Nephron (organoid): ENCODE results near the gene DEDD2.
A peak's percentile ranks its signal among the peaks of the same experiment; 100 is the strongest.

Experiments
- H3K27ac Mint-ChIP-seq, 3 experiments: 2 replicates each; pipeline ENCODE4 v1.8.0; 2020; ENCODE audit warnings: mixed read lengths in 3 of 3, mild to moderate bottlenecking in 2 of 3, moderate library complexity in 1 of 3
- H3K27me3 Mint-ChIP-seq: 2 replicates; pipeline ENCODE4 v1.8.0; 2021; ENCODE audit warnings: low read depth, mild to moderate bottlenecking, moderate library complexity, mixed read lengths
- H3K36me3 Mint-ChIP-seq: 2 replicates; pipeline ENCODE4 v1.8.0; 2020; ENCODE audit warnings: low read depth, mixed read lengths
- H3K4me1 Mint-ChIP-seq: 2 replicates; pipeline ENCODE4 v1.8.0; 2020; ENCODE audit warnings: mixed read lengths
- H3K4me3 Mint-ChIP-seq, 3 experiments: 2 replicates each; pipeline ENCODE4 v1.8.0; 2020; ENCODE audit warnings: mild to moderate bottlenecking in 3 of 3, mixed read lengths in 3 of 3, moderate library complexity in 2 of 3
- H3K9me3 Mint-ChIP-seq: 2 replicates; pipeline ENCODE4 v1.8.0; 2020; ENCODE audit warnings: mixed read lengths
- TF ChIP-seq, protein P1 (sequence below), 3 experiments: fragments of 200-600 bp; sonication (generic); IDR thresholded peaks; one replicate each; pipeline ENCODE4 v1.5.0; 2021; ENCODE audit warnings: antibody characterized with exemption in 3 of 3; ENCODE audit not compliant: unreplicated experiment in 3 of 3

DEDD2 gene

DNA sequence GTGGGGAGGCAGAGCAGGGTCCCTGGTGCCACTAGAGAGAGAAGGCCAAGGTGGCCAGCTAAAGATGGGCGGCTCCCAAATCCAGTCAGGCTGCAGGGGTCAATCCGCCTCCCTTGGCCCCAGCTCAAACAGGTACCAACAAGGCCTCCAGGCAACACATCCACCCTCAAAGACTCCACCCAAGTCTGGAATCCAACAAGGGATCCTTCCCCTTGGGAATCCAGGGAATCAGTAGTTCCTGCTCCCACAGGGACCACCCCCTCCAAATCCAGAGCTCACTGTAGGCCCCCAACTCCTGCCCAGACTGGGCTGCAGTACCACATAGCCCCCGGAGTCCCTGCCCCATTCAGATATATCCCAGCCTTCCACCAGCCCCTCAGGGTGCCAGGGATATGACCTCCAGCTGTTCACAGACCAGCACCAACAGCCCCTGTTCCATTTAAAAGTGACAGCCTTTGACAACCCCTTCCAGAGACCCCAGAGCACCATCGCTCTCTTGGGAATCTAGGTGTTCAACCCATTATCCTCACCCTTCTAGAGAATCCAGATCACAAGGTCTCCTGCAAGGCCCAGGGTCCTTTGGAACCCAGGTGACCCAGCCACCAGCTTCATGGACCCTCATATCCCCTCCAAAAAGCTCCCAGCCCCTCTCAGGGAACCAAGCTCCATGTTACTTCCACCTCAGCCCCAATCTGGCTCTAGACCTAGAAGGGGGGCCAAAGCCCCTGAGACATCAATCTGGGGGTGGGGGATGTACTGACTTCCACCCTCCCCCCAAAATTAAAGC lies 34.3 kb upstream of the DEDD2 start:
- Mint-ChIP-seq H3K4me3 (peak overlapping the region; percentile 99 to 100 (median 99)), H3K27ac (peak overlapping the region; percentile 98 to 100 (median 99)), H3K9me3 (no peaks in the 10 kb centered on the region), H3K27me3 (no peaks in the 10 kb centered on the region), H3K4me1 (peaks cover 19% of the 10 kb centered on the region), H3K36me3 (peaks cover 9% of the 10 kb centered on the region)
- TF ChIP-seq, protein P1, sequence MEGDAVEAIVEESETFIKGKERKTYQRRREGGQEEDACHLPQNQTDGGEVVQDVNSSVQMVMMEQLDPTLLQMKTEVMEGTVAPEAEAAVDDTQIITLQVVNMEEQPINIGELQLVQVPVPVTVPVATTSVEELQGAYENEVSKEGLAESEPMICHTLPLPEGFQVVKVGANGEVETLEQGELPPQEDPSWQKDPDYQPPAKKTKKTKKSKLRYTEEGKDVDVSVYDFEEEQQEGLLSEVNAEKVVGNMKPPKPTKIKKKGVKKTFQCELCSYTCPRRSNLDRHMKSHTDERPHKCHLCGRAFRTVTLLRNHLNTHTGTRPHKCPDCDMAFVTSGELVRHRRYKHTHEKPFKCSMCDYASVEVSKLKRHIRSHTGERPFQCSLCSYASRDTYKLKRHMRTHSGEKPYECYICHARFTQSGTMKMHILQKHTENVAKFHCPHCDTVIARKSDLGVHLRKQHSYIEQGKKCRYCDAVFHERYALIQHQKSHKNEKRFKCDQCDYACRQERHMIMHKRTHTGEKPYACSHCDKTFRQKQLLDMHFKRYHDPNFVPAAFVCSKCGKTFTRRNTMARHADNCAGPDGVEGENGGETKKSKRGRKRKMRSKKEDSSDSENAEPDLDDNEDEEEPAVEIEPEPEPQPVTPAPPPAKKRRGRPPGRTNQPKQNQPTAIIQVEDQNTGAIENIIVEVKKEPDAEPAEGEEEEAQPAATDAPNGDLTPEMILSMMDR (IDR thresholded peaks at IDR 0.05; ENCODE audit: unreplicated experiment in 3 of 3): no peak

DNA sequence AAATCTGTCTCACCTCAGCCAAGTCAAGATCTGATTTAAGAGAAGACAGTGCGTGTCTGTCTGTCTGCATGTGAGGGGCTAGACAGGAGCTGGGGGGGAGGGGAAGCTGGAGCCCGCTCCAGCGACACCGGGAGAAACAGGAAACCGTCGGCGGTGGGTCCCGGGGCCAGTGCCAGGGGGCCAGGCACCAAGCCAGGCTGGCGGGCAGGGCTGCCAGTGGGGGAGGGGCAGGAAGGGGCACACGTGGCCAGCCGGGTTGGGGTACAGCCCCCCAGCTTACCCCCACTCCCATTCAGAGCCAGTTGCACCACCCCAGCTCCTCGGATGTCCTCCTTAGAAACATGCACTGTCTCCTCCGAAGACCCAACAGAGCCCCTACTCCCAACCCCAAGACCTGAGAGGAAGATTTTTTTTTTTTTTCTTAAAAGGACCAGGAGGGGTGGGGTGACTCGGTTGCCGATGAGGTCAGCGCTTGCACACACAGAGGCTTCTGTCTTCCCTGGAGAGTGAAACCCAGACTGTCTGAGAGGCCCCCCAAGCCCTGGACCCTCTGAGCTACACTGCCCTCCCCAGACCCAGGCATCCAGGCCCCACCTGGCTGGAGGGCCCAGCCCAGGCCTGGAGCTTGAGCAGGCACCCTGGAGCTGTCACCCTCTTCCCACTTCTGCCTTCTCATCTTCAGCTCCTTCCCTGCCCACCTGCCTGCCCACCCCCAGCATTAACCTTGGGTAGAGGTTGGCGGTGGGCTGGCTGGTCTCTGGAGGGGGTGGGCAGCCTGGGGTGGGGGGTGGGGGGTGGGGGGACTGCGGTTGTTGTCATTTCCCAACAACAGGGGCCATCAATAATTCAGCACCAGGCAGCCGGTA lies 33.4 kb upstream of the DEDD2 start:
- Mint-ChIP-seq H3K36me3 (peaks cover 9% of the 10 kb centered on the region), H3K4me3 (peak overlapping the region; percentile 48 to 77 (median 74)), H3K9me3 (no peaks in the 10 kb centered on the region), H3K4me1 (peaks cover 22% of the 10 kb centered on the region), H3K27me3 (no peaks in the 10 kb centered on the region), H3K27ac (peak overlapping the region; percentile 35 to 60 (median 55))
- TF ChIP-seq, protein P1 (IDR thresholded peaks at IDR 0.05; ENCODE audit: unreplicated experiment in 3 of 3): no peak

DNA sequence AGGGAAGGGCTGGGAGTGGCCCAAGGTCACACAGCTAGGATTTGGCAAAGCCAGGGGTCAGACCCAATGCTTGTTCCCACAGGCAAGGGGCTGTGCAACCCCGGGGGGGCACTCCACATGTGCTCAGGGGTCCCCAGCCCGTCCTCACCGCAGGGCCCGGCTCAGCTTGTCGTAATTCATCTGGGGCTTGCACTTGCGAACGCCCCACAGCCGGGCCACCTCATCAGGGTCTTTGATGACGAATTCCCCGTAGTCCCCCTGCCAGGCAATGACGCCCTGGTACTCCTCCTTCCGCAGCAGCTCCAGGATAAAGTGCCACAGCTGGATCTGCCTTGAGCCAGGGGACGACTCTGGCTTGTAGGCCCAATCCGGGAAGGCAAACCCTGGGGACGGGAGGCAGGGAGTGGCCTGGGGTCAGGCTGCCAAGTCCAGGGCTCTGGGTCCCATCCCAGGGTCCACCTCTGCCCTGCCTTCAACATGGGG lies 32.7 kb upstream of the DEDD2 start:
- Mint-ChIP-seq H3K4me3 (peak overlapping the region in 2 of 3 experiments; percentile 41 to 62), H3K27me3 (no peaks in the 10 kb centered on the region), H3K36me3 (peaks cover 9% of the 10 kb centered on the region), H3K4me1 (peaks cover 27% of the 10 kb centered on the region), H3K27ac (peak overlapping the region; percentile 35 to 60 (median 55)), H3K9me3 (no peaks in the 10 kb centered on the region)
- TF ChIP-seq, protein P1 (IDR thresholded peaks at IDR 0.05; ENCODE audit: unreplicated experiment in 3 of 3): no peak

DNA sequence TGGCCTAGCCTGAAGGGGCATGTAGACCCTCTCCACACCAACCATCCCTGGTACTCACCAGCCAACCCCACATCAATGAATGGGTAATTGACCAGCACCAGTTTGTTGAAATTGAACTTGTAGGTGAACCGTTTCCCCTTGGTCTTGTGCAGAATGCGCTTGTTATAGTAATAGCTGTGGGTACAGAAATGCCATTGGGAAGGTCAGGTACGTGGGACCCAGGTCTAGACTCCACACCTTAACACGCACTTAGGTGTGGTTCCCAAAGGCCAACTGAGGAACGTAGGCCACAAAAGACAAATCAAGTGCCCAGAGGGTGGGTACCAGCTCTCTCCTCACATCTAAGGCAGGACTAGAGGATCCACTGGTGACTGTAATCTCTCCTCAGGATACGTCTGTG lies 32.3 kb upstream of the DEDD2 start:
- Mint-ChIP-seq H3K27me3 (no peaks in the 10 kb centered on the region), H3K9me3 (no peaks in the 10 kb centered on the region), H3K4me3 (peak overlapping the region; percentile 37 to 62 (median 55)), H3K36me3 (peaks cover 9% of the 10 kb centered on the region), H3K4me1 (peaks cover 32% of the 10 kb centered on the region), H3K27ac (peak overlapping the region; percentile 53 to 75 (median 60))
- TF ChIP-seq, protein P1 (IDR thresholded peaks at IDR 0.05; ENCODE audit: unreplicated experiment in 3 of 3): no peak

DNA sequence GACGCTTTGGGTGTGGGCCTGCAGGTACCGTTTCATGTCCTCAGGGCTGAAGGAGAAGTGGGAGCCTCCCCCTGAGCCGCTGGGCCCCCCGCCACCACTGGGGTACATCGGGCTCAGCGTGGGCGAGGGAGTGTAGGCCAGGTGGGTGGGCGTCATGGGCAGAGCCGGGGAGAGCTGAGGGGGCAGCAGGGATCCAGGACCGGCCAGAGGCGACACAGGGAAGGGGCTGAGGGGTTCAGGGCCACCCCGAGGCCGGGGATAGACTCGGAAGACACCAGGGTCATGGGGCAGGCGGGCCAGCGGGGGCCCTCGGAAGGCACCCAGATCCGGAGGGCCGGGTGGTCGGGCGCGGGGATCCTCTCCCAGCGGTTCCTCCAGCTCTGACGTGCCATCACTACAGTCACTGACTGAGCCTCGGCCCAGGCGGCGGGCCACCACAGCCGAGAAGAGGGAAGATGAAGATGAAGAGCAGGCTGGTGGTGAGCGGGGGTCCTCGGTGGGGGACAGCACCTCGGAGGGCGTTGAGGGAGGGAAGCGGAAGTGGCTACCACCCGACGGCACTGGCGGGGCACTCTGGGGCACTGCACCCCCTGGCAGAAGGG lies 31.8 kb upstream of the DEDD2 start:
- TF ChIP-seq, protein P1 (IDR thresholded peaks at IDR 0.05; ENCODE audit: unreplicated experiment in 3 of 3): no peak
- Mint-ChIP-seq H3K4me1 (peaks cover 37% of the 10 kb centered on the region), H3K4me3 (no peak overlapping the region), H3K36me3 (peaks cover 9% of the 10 kb centered on the region), H3K27me3 (no peaks in the 10 kb centered on the region), H3K9me3 (no peaks in the 10 kb centered on the region), H3K27ac (peak overlapping the region in 2 of 3 experiments; percentile 53 to 75)
